Head of caudate nucleus (tissue), 42 donors: Measurements from ENCODE around the gene OR56A4.

Experiments used
- DNase-seq, 42 donors: peaks; one replicate each; pipeline versions ENCODE4 v3.0.0 to v3.0.0-alpha.2; 2020 to 2021; ENCODE audit warnings: mixed read lengths in 7 of 42
- intact Hi-C: fragments of 100-400 bp; cut with DNase I; formaldehyde crosslinking; loops from one replicate; pipeline ENCODE4 v1.15.0; 2022

OR56A4 gene

GRCh38 chr11:6006846-6007245 lies at the start of gene OR56A4:
Gene OR56A4 (minus strand): TSS chr11:6006946. CDS start chr11:6002992, 3,954 bp downstream.
- intact Hi-C loops = no loop called here
- no peak for DNase-seq

- intact Hi-C loops = no loop called here
- DNase-seq = no peak
Observed at GRCh38 chr11:6055569-6055968, 48.8 kb upstream of the OR56A4 start.

GRCh38 chr11:6052374-6052773 lies 45.6 kb upstream of the OR56A4 start:
- intact Hi-C loops = no loop called here

GRCh38 chr11:6040874-6041273 lies 34.1 kb upstream of the OR56A4 start:
- no peak for DNase-seq
- intact Hi-C loops = no loop called here

More at GRCh38 chr11:6052374-6052773, 45.6 kb upstream of the OR56A4 start:
- no peak for DNase-seq

- DNase-seq = no peak
- intact Hi-C loops = no loop called here
Observed at GRCh38 chr11:6030708-6031405, 24.1 kb upstream of the OR56A4 start, which contains the start of gene OR56A1. Gene OR56A1 (minus strand): TSS chr11:6030758. CDS start chr11:6027692, 3,066 bp downstream.

GRCh38 chr11:6027501-6027900 lies 20.8 kb upstream of the OR56A4 start:
- no peak for DNase-seq
- intact Hi-C loops = loop anchor here (10.0 kb wide), 1 partner anchor 327 kb away; no protein-coding TSS in a partner anchor

- intact Hi-C loops = loop anchor here (10.0 kb wide), 1 partner anchor 330 kb away; no protein-coding TSS in a partner anchor
- DNase-seq = no peak
Observed at GRCh38 chr11:6025056-6025455, 18.3 kb upstream of the OR56A4 start.

GRCh38 chr11:6022956-6023355 lies 16.2 kb upstream of the OR56A4 start:
- DNase-seq = peak in 16 of 42 donors; percentile 4 to 56 (median 22)
- intact Hi-C loops = loop anchor here (10.0 kb wide), 1 partner anchor 332 kb away; no protein-coding TSS in a partner anchor

- no peak for DNase-seq
- intact Hi-C loops = no loop called here
Observed at GRCh38 chr11:6013042-6013441, 6.3 kb upstream of the OR56A4 start.

- intact Hi-C loops = no loop called here
- no peak for DNase-seq
Observed at GRCh38 chr11:6012035-6012668, 5.4 kb upstream of the OR56A4 start.

- no peak for DNase-seq
- intact Hi-C loops = no loop called here
Observed at GRCh38 chr11:6006395-6006794, 351 bp downstream of the OR56A4 start.

GRCh38 chr11:6002202-6002699 lies 4.5 kb downstream of the OR56A4 start:
- intact Hi-C loops = no loop called here
- DNase-seq = no peak

GRCh38 chr11:5994791-5995190 lies 12.0 kb downstream of the OR56A4 start:
- DNase-seq = no peak
- intact Hi-C loops = no loop called here

GRCh38 chr11:5992604-5993251 lies 14.0 kb downstream of the OR56A4 start:
- intact Hi-C loops = no loop called here
- no peak for DNase-seq

- DNase-seq = no peak
- intact Hi-C loops = no loop called here
Observed at GRCh38 chr11:5992150-5992549, 14.6 kb downstream of the OR56A4 start.

GRCh38 chr11:5989203-5989602 lies 17.5 kb downstream of the OR56A4 start:
- DNase-seq = no peak

GRCh38 chr11:5986885-5987284 lies 19.9 kb downstream of the OR56A4 start, which contains the start of gene OR52L1:
Gene OR52L1 (minus strand): TSS chr11:5986985. CDS start chr11:5986930, 55 bp downstream.
- no peak for DNase-seq
- intact Hi-C loops = no loop called here

More at GRCh38 chr11:5989203-5989602, 17.5 kb downstream of the OR56A4 start:
- intact Hi-C loops = no loop called here

- no peak for DNase-seq
- intact Hi-C loops = no loop called here
Observed at GRCh38 chr11:5983443-5983842, 23.3 kb downstream of the OR56A4 start.

- DNase-seq = no peak
- intact Hi-C loops = no loop called here
Observed at GRCh38 chr11:5973530-5973929, 33.2 kb downstream of the OR56A4 start.

- DNase-seq = no peak
- intact Hi-C loops = no loop called here
Observed at GRCh38 chr11:5968394-5968793, 38.4 kb downstream of the OR56A4 start, which contains the start of gene OR56A5. Gene OR56A5 (minus strand): TSS chr11:5968494. CDS start chr11:5968494, 0 bp downstream.
